Stomach (tissue), 9 donors: ENCODE measurements around the gene MAP10. TPM values are rescaled to one million over a fixed set of nuclear protein-coding genes. Genes with fewer than 3 reads are reported as not detected.

Experiments used
- DNase-seq, 2 donors: peaks; one replicate each; pipeline versions ENCODE4 v3.0.0 to v3.0.0-alpha.2; 2013 to 2019
- H3K27ac ChIP-seq, 5 donors: fragments of 200-600 bp in 4 of 5; sonication (generic) in 4 of 5; one replicate each; pipeline ENCODE4 v1.5.1; 2013 to 2019; ENCODE audit warnings: mild to moderate bottlenecking in 1 of 5, moderate library complexity in 1 of 5
- H3K27me3 ChIP-seq, 3 donors: fragments of 200-600 bp; sonication (generic); one replicate each; pipeline ENCODE4 v1.5.1; 2017 to 2019; ENCODE audit warnings: mixed run types in 1 of 3
- H3K36me3 ChIP-seq, 4 donors: fragments of 200-600 bp; sonication (generic); 1 replicate in 3 of 4; 2 replicates in 1 of 4; pipeline ENCODE4 v1.5.1; 2016 to 2019
- H3K4me1 ChIP-seq, 4 donors: fragments of 200-600 bp; sonication (generic); one replicate each; pipeline ENCODE4 v1.5.1; 2016 to 2019
- H3K4me3 ChIP-seq, 4 donors: fragments of 200-600 bp; sonication (generic) in 3 of 4; one replicate each; pipeline ENCODE4 v1.5.1; 2016 to 2019; ENCODE audit warnings: mild to moderate bottlenecking in 1 of 4
- H3K9me3 ChIP-seq, 4 donors: fragments of 200-600 bp; sonication (generic); one replicate each; pipeline ENCODE4 v1.5.1; 2016 to 2019
- CTCF ChIP-seq, 7 experiments: fragments of 450-650 bp in 4 of 7; fragments of 200-600 bp in 3 of 7; sonication (generic) in 3 of 7; IDR thresholded peaks; one replicate each; pipeline ENCODE4 v1.5.1; 2016 to 2019; ENCODE audit warnings: antibody characterized with exemption in 7 of 7, control low read depth in 2 of 7, mild to moderate bottlenecking in 1 of 7
- EP300 ChIP-seq: sonication (generic); formaldehyde crosslinking; IDR thresholded peaks from one replicate; pipeline ENCODE4 v1.6.1; 2017; ENCODE audit warnings: antibody characterized with exemption
- POLR2A ChIP-seq, 4 donors: fragments of 450-650 bp; IDR thresholded peaks; one replicate each; pipeline ENCODE4 v1.6.1; 2016; ENCODE audit warnings: antibody characterized with exemption in 4 of 4, control low read depth in 2 of 4, mild to moderate bottlenecking in 1 of 4, moderate library complexity in 1 of 4
- POLR2AphosphoS5 ChIP-seq, 3 donors: sonication (generic); formaldehyde crosslinking; IDR thresholded peaks; one replicate each; pipeline ENCODE4 v1.6.1; 2016; ENCODE audit warnings: antibody characterized with exemption in 3 of 3
- whole genome bisulfite sequencing, 5 donors: extraction: QIAGEN DNeasy Blood & Tissue Kit in 3 of 5; methylation state at CpG; one replicate each; pipeline versions ENCODE4 v1.1.5 to v1.1.7; 2013 to 2018; 5-methylcytosine and 5-hydroxymethylcytosine counted together
- intact Hi-C: fragments of 100-400 bp; cut with DNase I; formaldehyde crosslinking; loops from one replicate; pipeline ENCODE4 v1.15.1; 2023; ENCODE audit warnings: low total_unique reads
- polyA plus RNA-seq, 3 donors: library from polyadenylated mRNA; stranded (reverse); fragments of 200-250 nt; gene quantifications; one replicate each; pipeline ENCODE4 v1.2.3, GENCODE V29; 2013
- total RNA-seq, 5 donors: library from RNA; depleted of rRNA; stranded (reverse); fragments of >200 nt; gene quantifications; one replicate each; pipeline versions ENCODE4 v1.1.0 to v1.2.3, GENCODE V29; 2014 to 2016
- donor health status: healthy with polysubstance abuse.
- donor health status: Bipolar disorder and iron deficiency.
- donor health status: healthy.

MAP10 gene
- total and polyA plus RNA-seq, 8 donors = 0.45 to 1.6 (median 1.4) TPM; not detected in 1

- Histone ChIP-seq H3K9me3 (peaks cover 0 to 5% (median 0%) of the 10 kb centered on the region in 4 donors), H3K27ac (no peak overlapping the region), H3K36me3 (no peaks in the 10 kb centered on the region), H3K27me3 (no peaks in the 10 kb centered on the region), H3K4me1 (no peaks in the 10 kb centered on the region), H3K4me3 (no peak overlapping the region)
- DNase-seq = no peak
- 70 to 80% (median 79%) methylated on average over 1 of the region's 1 CpG for WGBS, 5 donors
- TF ChIP-seq CTCF (IDR thresholded peaks at IDR 0.05) (no peak), POLR2A (IDR thresholded peaks at IDR 0.05) (no peak), POLR2AphosphoS5 (IDR thresholded peaks at IDR 0.05) (no peak), EP300 (no peak)
- intact Hi-C loops = no loop called here
Observed at GRCh38 chr1:232813760-232814159, 8.5 kb downstream of the MAP10 start.

GRCh38 chr1:232816324-232816723 lies 11.1 kb downstream of the MAP10 start:
- Histone ChIP-seq H3K9me3 (peaks cover 0 to 4% (median 0%) of the 10 kb centered on the region in 4 donors), H3K27me3 (no peaks in the 10 kb centered on the region), H3K27ac (no peak overlapping the region), H3K36me3 (no peaks in the 10 kb centered on the region), H3K4me3 (no peak overlapping the region), H3K4me1 (no peaks in the 10 kb centered on the region)
- DNase-seq = no peak
- intact Hi-C loops = no loop called here
- 57 to 84% (median 65%) methylated on average over 1 of the region's 1 CpG for WGBS, 5 donors
- TF ChIP-seq CTCF (IDR thresholded peaks at IDR 0.05) (no peak), POLR2A (IDR thresholded peaks at IDR 0.05) (no peak), EP300 (no peak), POLR2AphosphoS5 (IDR thresholded peaks at IDR 0.05) (no peak)

GRCh38 chr1:232818040-232818439 lies 12.8 kb downstream of the MAP10 start:
- H3K27me3 ChIP-seq = no peaks in the 10 kb centered on the region
- no peak overlapping the region for H3K27ac ChIP-seq
- no peaks in the 10 kb centered on the region for H3K36me3 ChIP-seq
- no peak overlapping the region for H3K4me3 ChIP-seq
- DNase-seq = no peak
- WGBS, 5 donors = 79 to 91% (median 86%) methylated on average over 2 of the region's 2 CpGs
- no peak for TF ChIP-seq CTCF (IDR thresholded peaks at IDR 0.05)
- no peak for TF ChIP-seq POLR2AphosphoS5 (IDR thresholded peaks at IDR 0.05)
- TF ChIP-seq EP300 = no peak
- no peak for TF ChIP-seq POLR2A (IDR thresholded peaks at IDR 0.05)
- H3K4me1 ChIP-seq = no peaks in the 10 kb centered on the region
- intact Hi-C loops = no loop called here
- no peaks in the 10 kb centered on the region for H3K9me3 ChIP-seq

- no peak overlapping the region for H3K27ac ChIP-seq
- TF ChIP-seq EP300 (no peak), CTCF (IDR thresholded peaks at IDR 0.05) (no peak), POLR2AphosphoS5 (IDR thresholded peaks at IDR 0.05) (no peak), POLR2A (IDR thresholded peaks at IDR 0.05) (no peak)
- WGBS, 5 donors = 88 to 100% (median 97%) methylated on average over 1 of the region's 1 CpG
Observed at GRCh38 chr1:232820431-232820830, 15.2 kb downstream of the MAP10 start.

More at GRCh38 chr1:232820431-232820830, 15.2 kb downstream of the MAP10 start:
- no peaks in the 10 kb centered on the region for H3K4me1 ChIP-seq
- H3K36me3 ChIP-seq = no peaks in the 10 kb centered on the region
- no peaks in the 10 kb centered on the region for H3K9me3 ChIP-seq
- no peak overlapping the region for H3K4me3 ChIP-seq
- no peaks in the 10 kb centered on the region for H3K27me3 ChIP-seq
- no peak for DNase-seq
- intact Hi-C loops = no loop called here
